IPS-15b (cell line): ENCODE data around the gene SELENOK.

Experiments
- H3K27me3 ChIP-seq: one replicate; pipeline ENCODE4 v1.6.1; 2013; ENCODE audit warnings: low read length; ENCODE audit not compliant: control insufficient read depth, insufficient read depth
- H3K36me3 ChIP-seq: one replicate; pipeline ENCODE4 v1.6.1; 2013; ENCODE audit warnings: low read length; ENCODE audit not compliant: control insufficient read depth, insufficient read depth
- H3K4me1 ChIP-seq: one replicate; pipeline ENCODE4 v1.6.1; 2013; ENCODE audit warnings: mild to moderate bottlenecking, low read length; ENCODE audit not compliant: control insufficient read depth, insufficient read depth
- H3K4me3 ChIP-seq: one replicate; pipeline ENCODE4 v1.5.1; 2013; ENCODE audit warnings: low read depth, low read length
- H3K9ac ChIP-seq: one replicate; pipeline ENCODE4 v1.6.1; 2013; ENCODE audit warnings: low read depth, mild to moderate bottlenecking, low read length
- H3K9me3 ChIP-seq: one replicate; pipeline ENCODE4 v1.6.1; 2013; ENCODE audit warnings: mild to moderate bottlenecking, low read length; ENCODE audit not compliant: control insufficient read depth, insufficient read depth

The SELENOK gene

GRCh38 chr3:53835257-53835656 is 56.4 kb downstream of the SELENOK start:
- Histone ChIP-seq H3K27me3 (no peaks in the 10 kb centered on the region), H3K4me3 (no peak overlapping the region), H3K4me1 (no peaks in the 10 kb centered on the region), H3K9me3 (no peaks in the 10 kb centered on the region), H3K9ac (no peak overlapping the region), H3K36me3 (peaks cover 3% of the 10 kb centered on the region)

GRCh38 chr3:53834429-53835095 is 57.1 kb downstream of the SELENOK start:
- H3K9me3 ChIP-seq = no peaks in the 10 kb centered on the region
- H3K36me3 ChIP-seq = peaks cover 3% of the 10 kb centered on the region
- H3K27me3 ChIP-seq = no peaks in the 10 kb centered on the region
- no peak overlapping the region for H3K4me3 ChIP-seq
- no peaks in the 10 kb centered on the region for H3K4me1 ChIP-seq
- no peak overlapping the region for H3K9ac ChIP-seq
